ENCODE data around the gene SSNA1.

The SSNA1 gene

GRCh38 chr9:137176302-137177182 lies 11.9 kb upstream of the SSNA1 start:
- no peaks in the 10 kb centered on the region for H3K36me3 ChIP-seq (ENCODE audit: control insufficient read depth, insufficient read depth, low read length)
- H3K9me3 ChIP-seq (ENCODE audit: control insufficient read depth, low read length), result no peaks in the 10 kb centered on the region
- H3K4me3 ChIP-seq (ENCODE audit: low read depth, low read length), result no peak overlapping the region
- H3K4me1 ChIP-seq, result no peaks in the 10 kb centered on the region
- no peaks in the 10 kb centered on the region for H3K27me3 ChIP-seq (ENCODE audit: control insufficient read depth, insufficient read depth, low read length)
- no peaks in the 10 kb centered on the region for H3K79me2 ChIP-seq
- H3K9ac ChIP-seq, result no peak overlapping the region
- H2AFZ ChIP-seq, result no peak overlapping the region
- no peak overlapping the region for H3K27ac ChIP-seq
- peak; percentile 48 for TF ChIP-seq CTCF (IDR thresholded peaks at IDR 0.05)
- no peak overlapping the region for H3K4me2 ChIP-seq (ENCODE audit: low read length)

GRCh38 chr9:137178201-137178938 lies 10.1 kb upstream of the SSNA1 start:
- Histone ChIP-seq H3K27me3 (ENCODE audit: control insufficient read depth, insufficient read depth, low read length) (no peaks in the 10 kb centered on the region), H3K79me2 (no peaks in the 10 kb centered on the region), H3K9me3 (ENCODE audit: control insufficient read depth, low read length) (no peaks in the 10 kb centered on the region), H2AFZ (no peak overlapping the region), H3K4me3 (ENCODE audit: low read depth, low read length) (no peak overlapping the region), H3K27ac (no peak overlapping the region), H3K9ac (no peak overlapping the region), H3K36me3 (ENCODE audit: control insufficient read depth, insufficient read depth, low read length) (no peaks in the 10 kb centered on the region), H3K4me1 (no peaks in the 10 kb centered on the region), H3K4me2 (ENCODE audit: low read length) (no peak overlapping the region)
- no peak for TF ChIP-seq CTCF (IDR thresholded peaks at IDR 0.05)

GRCh38 chr9:137178939-137179630 lies 9.4 kb upstream of the SSNA1 start:
- H3K27ac ChIP-seq, result no peak overlapping the region
- no peaks in the 10 kb centered on the region for H3K27me3 ChIP-seq (ENCODE audit: control insufficient read depth, insufficient read depth, low read length)
- H3K4me2 ChIP-seq (ENCODE audit: low read length), result no peak overlapping the region
- no peak for TF ChIP-seq CTCF (IDR thresholded peaks at IDR 0.05)
- no peak overlapping the region for H3K4me3 ChIP-seq (ENCODE audit: low read depth, low read length)
- H3K9ac ChIP-seq, result no peak overlapping the region
- H3K36me3 ChIP-seq (ENCODE audit: control insufficient read depth, insufficient read depth, low read length), result no peaks in the 10 kb centered on the region
- no peaks in the 10 kb centered on the region for H3K9me3 ChIP-seq (ENCODE audit: control insufficient read depth, low read length)
- H2AFZ ChIP-seq, result no peak overlapping the region
- no peaks in the 10 kb centered on the region for H3K4me1 ChIP-seq
- H3K79me2 ChIP-seq, result no peaks in the 10 kb centered on the region

- H3K4me3 ChIP-seq (ENCODE audit: low read depth, low read length), result no peak overlapping the region
- H3K4me2 ChIP-seq (ENCODE audit: low read length), result no peak overlapping the region
- no peak overlapping the region for H3K9ac ChIP-seq
- no peak overlapping the region for H3K27ac ChIP-seq
- no peak for TF ChIP-seq CTCF (IDR thresholded peaks at IDR 0.05)
- H2AFZ ChIP-seq, result no peak overlapping the region
- H3K9me3 ChIP-seq (ENCODE audit: control insufficient read depth, low read length), result no peaks in the 10 kb centered on the region
- no peaks in the 10 kb centered on the region for H3K4me1 ChIP-seq
- H3K79me2 ChIP-seq, result no peaks in the 10 kb centered on the region
- H3K36me3 ChIP-seq (ENCODE audit: control insufficient read depth, insufficient read depth, low read length), result no peaks in the 10 kb centered on the region
- H3K27me3 ChIP-seq (ENCODE audit: control insufficient read depth, insufficient read depth, low read length), result no peaks in the 10 kb centered on the region
Observed at GRCh38 chr9:137179761-137180160, 8.7 kb upstream of the SSNA1 start.
